Astrocyte (in vitro differentiated cells and primary cell): Measurements from ENCODE around the gene CNTNAP2. TPM values are rescaled to one million over a fixed set of nuclear protein-coding genes. Genes with fewer than 3 reads are reported as not detected.

Source experiments
- DNase-seq: peaks from one replicate; pipeline ENCODE4 v3.0.0-alpha.2; 2010; ENCODE audit warnings: low read depth
- FAIRE-seq: peaks from 2 replicates; lab custom pipeline; 2011; peaks lifted over from hg19 to GRCh38; lab: Jason Lieb, UNC
- H2AFZ ChIP-seq: 2 replicates; pipeline ENCODE4 v1.6.0; 2012; ENCODE audit warnings: low read depth, low read length, inconsistent platforms
- H3K27ac ChIP-seq: 2 replicates; pipeline ENCODE4 v1.5.1; 2011; ENCODE audit warnings: low read depth, low read length, inconsistent platforms
- H3K27me3 ChIP-seq: 2 replicates; pipeline ENCODE4 v1.6.0; 2011; ENCODE audit warnings: low read length, inconsistent platforms; ENCODE audit not compliant: insufficient read depth
- H3K36me3 ChIP-seq: 2 replicates; pipeline ENCODE4 v1.5.1; 2011; ENCODE audit warnings: low read length, inconsistent platforms; ENCODE audit not compliant: insufficient read depth
- H3K4me1 ChIP-seq: 2 replicates; pipeline ENCODE4 v1.5.1; 2011; ENCODE audit warnings: low read length, inconsistent platforms; ENCODE audit not compliant: insufficient read depth
- H3K4me2 ChIP-seq: 2 replicates; pipeline ENCODE4 v1.6.0; 2012; ENCODE audit warnings: low read length, inconsistent platforms
- H3K4me3 ChIP-seq: 2 replicates; pipeline ENCODE4 v1.5.1; 2011; ENCODE audit warnings: low read depth, mild to moderate bottlenecking, low read length, inconsistent platforms; ENCODE audit not compliant: insufficient read depth
- H3K79me2 ChIP-seq: 2 replicates; pipeline ENCODE4 v1.6.0; 2012; ENCODE audit warnings: mild to moderate bottlenecking, low read length, inconsistent platforms; ENCODE audit not compliant: insufficient read depth
- H3K9ac ChIP-seq: 2 replicates; pipeline ENCODE4 v1.6.0; 2012; ENCODE audit warnings: mild to moderate bottlenecking, low read length, inconsistent platforms
- H3K9me3 ChIP-seq: 2 replicates; pipeline ENCODE4 v1.5.1; 2012; ENCODE audit warnings: low read depth, mild to moderate bottlenecking, low read length, inconsistent platforms; ENCODE audit not compliant: insufficient read depth
- H4K20me1 ChIP-seq: 2 replicates; pipeline ENCODE4 v1.6.0; 2012; ENCODE audit warnings: low read length, inconsistent platforms; ENCODE audit not compliant: insufficient read depth
- H3K27ac Mint-ChIP-seq: one replicate; pipeline ENCODE4 v1.8.0; 2021; ENCODE audit warnings: mild to moderate bottlenecking, mixed read lengths; ENCODE audit not compliant: unreplicated experiment
- H3K27me3 Mint-ChIP-seq: one replicate; pipeline ENCODE4 v1.8.0; 2021; ENCODE audit warnings: low read depth, mixed read lengths; ENCODE audit not compliant: unreplicated experiment
- H3K36me3 Mint-ChIP-seq: one replicate; pipeline ENCODE4 v1.8.0; 2021; ENCODE audit warnings: low read depth, mixed read lengths; ENCODE audit not compliant: unreplicated experiment
- H3K4me1 Mint-ChIP-seq: one replicate; pipeline ENCODE4 v1.8.0; 2021; ENCODE audit warnings: low read depth, mixed read lengths; ENCODE audit not compliant: unreplicated experiment
- H3K4me3 Mint-ChIP-seq: one replicate; pipeline ENCODE4 v1.8.0; 2021; ENCODE audit warnings: mild to moderate bottlenecking, moderate library complexity, mixed read lengths; ENCODE audit not compliant: unreplicated experiment
- H3K9me3 Mint-ChIP-seq: one replicate; pipeline ENCODE4 v1.8.0; 2021; ENCODE audit warnings: mild to moderate bottlenecking, mixed read lengths; ENCODE audit not compliant: unreplicated experiment
- EZH2 ChIP-seq: IDR thresholded peaks from 2 replicates; pipeline ENCODE4 v1.6.1; 2012; ENCODE audit warnings: mild to moderate bottlenecking, low read length, inconsistent platforms; ENCODE audit not compliant: insufficient read depth
- total RNA-seq: library from RNA; stranded (reverse); gene quantifications from 2 replicates; pipeline ENCODE4 v1.2.1, GENCODE V29; 2021
- TF ChIP-seq, protein P1 (sequence below): IDR thresholded peaks from 2 replicates; pipeline ENCODE4 v1.5.1; 2011; ENCODE audit warnings: low read depth, mild to moderate bottlenecking, inconsistent platforms, low read length, moderate library complexity; ENCODE audit not compliant: insufficient read depth

Gene CNTNAP2
- total RNA-seq, 1 donor from 2014 or later = 20.0 TPM

DNA sequence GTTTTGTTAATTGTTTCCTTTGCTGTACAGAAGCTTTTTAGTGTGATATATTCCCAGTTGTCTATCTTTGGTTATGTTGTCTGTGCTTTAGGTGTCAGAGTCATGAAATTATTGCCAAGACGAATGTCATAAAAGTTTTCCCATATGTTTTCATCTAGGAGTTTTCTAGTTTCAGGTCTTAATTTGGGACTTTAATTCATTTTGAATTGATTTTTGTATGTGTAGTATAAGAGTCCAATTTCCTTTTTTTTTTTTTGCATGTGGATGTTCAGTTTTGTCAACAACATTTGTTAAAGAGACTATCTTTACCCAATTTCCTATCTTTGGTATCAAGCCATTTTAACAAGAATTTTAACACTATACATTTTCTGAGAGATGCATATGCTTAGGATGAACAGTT, 432.2 kb downstream of the CNTNAP2 start:
- Mint-ChIP-seq H3K4me1 (no peaks in the 10 kb centered on the region), H3K27ac (no peak overlapping the region), H3K4me3 (no peak overlapping the region), H3K36me3 (no peaks in the 10 kb centered on the region), H3K27me3 (no peaks in the 10 kb centered on the region), H3K9me3 (no peaks in the 10 kb centered on the region)
- FAIRE-seq = no peak
- no peaks in the 10 kb centered on the region for H4K20me1 ChIP-seq
- DNase-seq = no peak
- H3K27me3 ChIP-seq = no peaks in the 10 kb centered on the region
- no peak overlapping the region for H2AFZ ChIP-seq
- H3K4me2 ChIP-seq = no peak overlapping the region
- H3K36me3 ChIP-seq = no peaks in the 10 kb centered on the region
- H3K27ac ChIP-seq = no peak overlapping the region
- H3K79me2 ChIP-seq = no peaks in the 10 kb centered on the region
- no peak for TF ChIP-seq EZH2
- TF ChIP-seq, protein P1, sequence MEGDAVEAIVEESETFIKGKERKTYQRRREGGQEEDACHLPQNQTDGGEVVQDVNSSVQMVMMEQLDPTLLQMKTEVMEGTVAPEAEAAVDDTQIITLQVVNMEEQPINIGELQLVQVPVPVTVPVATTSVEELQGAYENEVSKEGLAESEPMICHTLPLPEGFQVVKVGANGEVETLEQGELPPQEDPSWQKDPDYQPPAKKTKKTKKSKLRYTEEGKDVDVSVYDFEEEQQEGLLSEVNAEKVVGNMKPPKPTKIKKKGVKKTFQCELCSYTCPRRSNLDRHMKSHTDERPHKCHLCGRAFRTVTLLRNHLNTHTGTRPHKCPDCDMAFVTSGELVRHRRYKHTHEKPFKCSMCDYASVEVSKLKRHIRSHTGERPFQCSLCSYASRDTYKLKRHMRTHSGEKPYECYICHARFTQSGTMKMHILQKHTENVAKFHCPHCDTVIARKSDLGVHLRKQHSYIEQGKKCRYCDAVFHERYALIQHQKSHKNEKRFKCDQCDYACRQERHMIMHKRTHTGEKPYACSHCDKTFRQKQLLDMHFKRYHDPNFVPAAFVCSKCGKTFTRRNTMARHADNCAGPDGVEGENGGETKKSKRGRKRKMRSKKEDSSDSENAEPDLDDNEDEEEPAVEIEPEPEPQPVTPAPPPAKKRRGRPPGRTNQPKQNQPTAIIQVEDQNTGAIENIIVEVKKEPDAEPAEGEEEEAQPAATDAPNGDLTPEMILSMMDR = no peak
- no peaks in the 10 kb centered on the region for H3K4me1 ChIP-seq
- H3K9me3 ChIP-seq = no peaks in the 10 kb centered on the region
- no peak overlapping the region for H3K9ac ChIP-seq
- no peak overlapping the region for H3K4me3 ChIP-seq

DNA sequence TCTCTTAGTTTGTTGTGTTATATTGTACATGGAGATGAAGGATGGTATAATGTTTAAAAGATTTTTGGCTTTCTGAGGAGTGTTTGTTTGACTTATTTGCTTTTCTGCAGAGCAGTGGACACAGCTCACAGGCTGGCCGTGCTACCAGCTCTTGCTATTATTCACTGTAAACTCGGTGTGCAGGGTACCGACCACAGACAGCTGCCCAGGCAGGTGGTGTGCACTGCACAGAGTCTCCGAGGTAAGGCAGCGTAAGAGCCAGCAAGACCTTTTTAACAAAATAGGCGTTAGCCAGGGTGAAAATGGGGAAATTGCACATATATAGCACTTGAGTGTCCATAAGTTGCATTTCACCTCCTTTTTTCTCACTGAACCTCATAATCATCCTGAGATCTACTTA, 438.0 kb downstream of the CNTNAP2 start:
- no peak for FAIRE-seq

DNA sequence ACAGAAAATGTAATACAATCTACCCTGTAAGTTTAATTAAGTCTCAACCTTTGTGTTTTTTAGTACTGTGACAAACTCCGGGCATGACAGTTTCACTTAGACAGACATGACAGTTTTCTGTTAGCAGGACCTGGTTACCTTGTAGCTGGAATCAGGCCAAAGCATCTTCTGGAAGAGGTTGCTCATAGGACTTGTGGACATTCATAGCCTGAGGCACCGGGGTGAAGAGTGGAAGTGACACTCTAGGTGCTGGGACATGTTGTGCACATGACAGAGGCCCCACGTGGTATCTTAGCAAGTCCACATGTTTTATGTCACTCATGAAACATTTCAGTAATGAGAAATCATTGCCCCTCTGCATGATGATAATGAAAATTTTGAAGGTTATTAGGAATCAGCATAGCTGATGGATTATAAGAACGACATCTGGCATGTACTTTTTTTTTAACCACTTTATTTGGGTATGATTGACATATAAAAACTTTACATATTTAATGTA, 441.4 kb downstream of the CNTNAP2 start:
- no peak for FAIRE-seq
- Histone ChIP-seq H3K9ac (no peak overlapping the region), H3K9me3 (no peaks in the 10 kb centered on the region), H3K36me3 (no peaks in the 10 kb centered on the region), H3K4me1 (no peaks in the 10 kb centered on the region), H3K27me3 (no peaks in the 10 kb centered on the region), H4K20me1 (no peaks in the 10 kb centered on the region), H3K27ac (no peak overlapping the region), H3K79me2 (no peaks in the 10 kb centered on the region), H3K4me3 (no peak overlapping the region), H2AFZ (no peak overlapping the region), H3K4me2 (no peak overlapping the region)
- no peak overlapping the region for H3K4me3 Mint-ChIP-seq
- no peaks in the 10 kb centered on the region for H3K4me1 Mint-ChIP-seq
- no peaks in the 10 kb centered on the region for H3K27me3 Mint-ChIP-seq
- H3K27ac Mint-ChIP-seq = no peak overlapping the region
- no peak for TF ChIP-seq EZH2
- TF ChIP-seq, protein P1 = no peak
- no peaks in the 10 kb centered on the region for H3K9me3 Mint-ChIP-seq
- no peaks in the 10 kb centered on the region for H3K36me3 Mint-ChIP-seq
- no peak for DNase-seq

More for the DNA sequence above, 438.0 kb downstream of the CNTNAP2 start:
- no peaks in the 10 kb centered on the region for H3K4me1 ChIP-seq
- no peak for DNase-seq
- H3K36me3 Mint-ChIP-seq = no peaks in the 10 kb centered on the region
- no peak overlapping the region for H3K4me3 ChIP-seq
- no peak overlapping the region for H3K9ac ChIP-seq
- no peaks in the 10 kb centered on the region for H4K20me1 ChIP-seq
- no peak overlapping the region for H3K27ac Mint-ChIP-seq
- no peaks in the 10 kb centered on the region for H3K36me3 ChIP-seq
- H3K27me3 Mint-ChIP-seq = no peaks in the 10 kb centered on the region
- H3K9me3 Mint-ChIP-seq = no peaks in the 10 kb centered on the region
- no peaks in the 10 kb centered on the region for H3K27me3 ChIP-seq
- H3K27ac ChIP-seq = no peak overlapping the region
- no peak overlapping the region for H3K4me2 ChIP-seq
- H3K4me1 Mint-ChIP-seq = no peaks in the 10 kb centered on the region
- no peaks in the 10 kb centered on the region for H3K79me2 ChIP-seq
- no peaks in the 10 kb centered on the region for H3K9me3 ChIP-seq
- no peak overlapping the region for H2AFZ ChIP-seq
- H3K4me3 Mint-ChIP-seq = no peak overlapping the region
- TF ChIP-seq, protein P1 = no peak
- TF ChIP-seq EZH2 = no peak
